LNCAP (cell line): Measurements from ENCODE around the gene PIK3R1.

Source experiments
- TF ChIP-seq, protein P1 (sequence below): fragments of 450-650 bp; IDR thresholded peaks from 2 replicates; pipeline ENCODE4 v1.5.1; 2017; ENCODE audit warnings: mild to moderate bottlenecking

The PIK3R1 gene

GRCh38 chr5:68187268-68188055 is 28.1 kb upstream of the PIK3R1 start:
- TF ChIP-seq, protein P1, sequence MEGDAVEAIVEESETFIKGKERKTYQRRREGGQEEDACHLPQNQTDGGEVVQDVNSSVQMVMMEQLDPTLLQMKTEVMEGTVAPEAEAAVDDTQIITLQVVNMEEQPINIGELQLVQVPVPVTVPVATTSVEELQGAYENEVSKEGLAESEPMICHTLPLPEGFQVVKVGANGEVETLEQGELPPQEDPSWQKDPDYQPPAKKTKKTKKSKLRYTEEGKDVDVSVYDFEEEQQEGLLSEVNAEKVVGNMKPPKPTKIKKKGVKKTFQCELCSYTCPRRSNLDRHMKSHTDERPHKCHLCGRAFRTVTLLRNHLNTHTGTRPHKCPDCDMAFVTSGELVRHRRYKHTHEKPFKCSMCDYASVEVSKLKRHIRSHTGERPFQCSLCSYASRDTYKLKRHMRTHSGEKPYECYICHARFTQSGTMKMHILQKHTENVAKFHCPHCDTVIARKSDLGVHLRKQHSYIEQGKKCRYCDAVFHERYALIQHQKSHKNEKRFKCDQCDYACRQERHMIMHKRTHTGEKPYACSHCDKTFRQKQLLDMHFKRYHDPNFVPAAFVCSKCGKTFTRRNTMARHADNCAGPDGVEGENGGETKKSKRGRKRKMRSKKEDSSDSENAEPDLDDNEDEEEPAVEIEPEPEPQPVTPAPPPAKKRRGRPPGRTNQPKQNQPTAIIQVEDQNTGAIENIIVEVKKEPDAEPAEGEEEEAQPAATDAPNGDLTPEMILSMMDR, result no peak

GRCh38 chr5:68189171-68189570 is 26.4 kb upstream of the PIK3R1 start:
- TF ChIP-seq, protein P1, result no peak

- TF ChIP-seq, protein P1, result no peak
Observed at GRCh38 chr5:68189613-68190012, 25.9 kb upstream of the PIK3R1 start.

GRCh38 chr5:68190619-68191018 is 24.9 kb upstream of the PIK3R1 start:
- TF ChIP-seq, protein P1, result no peak

DNA sequence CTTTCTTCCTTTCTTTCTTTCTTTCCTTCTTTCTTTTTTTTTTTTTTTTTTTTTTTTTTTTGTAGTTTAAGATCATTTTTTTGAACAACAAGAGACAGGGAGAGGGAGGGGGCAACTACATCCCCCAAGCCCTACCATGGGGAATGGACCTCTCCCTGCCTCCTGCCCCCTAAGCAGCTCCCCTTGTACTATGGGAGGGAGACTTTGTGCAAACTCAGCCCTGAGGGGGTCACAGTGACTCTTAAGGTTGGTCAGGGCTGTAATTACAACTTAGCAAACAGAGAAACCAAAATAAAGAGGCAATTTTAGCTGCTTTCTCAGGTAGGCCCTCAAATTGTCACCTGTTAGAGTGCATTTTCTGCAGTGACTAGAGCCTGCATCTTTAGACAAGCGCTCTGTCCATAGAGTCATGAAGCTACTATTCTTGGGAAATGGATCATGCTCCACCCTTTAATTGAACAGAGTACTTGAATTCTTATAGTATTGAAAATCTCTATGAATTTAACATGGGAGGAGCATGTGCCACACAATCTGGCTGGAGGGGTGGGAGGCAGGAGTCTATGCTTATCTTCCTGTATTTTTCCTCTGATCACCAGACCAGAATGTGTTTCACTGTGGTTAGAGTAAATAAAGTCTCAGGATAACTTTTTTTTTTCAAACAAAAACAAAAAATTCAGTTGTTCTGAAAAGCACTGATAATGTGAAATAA is 24.3 kb upstream of the PIK3R1 start:
- TF ChIP-seq, protein P1, result no peak

- TF ChIP-seq, protein P1, result no peak
Observed at GRCh38 chr5:68192679-68193060, 22.9 kb upstream of the PIK3R1 start.

- TF ChIP-seq, protein P1, result no peak
Observed at GRCh38 chr5:68193481-68194036, 22.0 kb upstream of the PIK3R1 start.
